ENCODE measurements around the gene SRGN.

SRGN gene

GRCh38 chr10:69142983-69143382 lies 55.1 kb downstream of the SRGN start:
- no peak for DNase-seq

- no peak for DNase-seq
These were observed 57.4 kb downstream of the SRGN start for GRCh38 chr10:69145329-69145728.

GRCh38 chr10:69145864-69146263 lies 58.0 kb downstream of the SRGN start:
- DNase-seq = no peak

GRCh38 chr10:69146759-69147158 lies 58.9 kb downstream of the SRGN start:
- DNase-seq = no peak

- no peak for DNase-seq
These were observed 64.1 kb downstream of the SRGN start for GRCh38 chr10:69151984-69152383.

- no peak for DNase-seq
These were observed 65.3 kb downstream of the SRGN start for GRCh38 chr10:69153227-69153626.

All from kidney glomerular epithelial cell (primary cell).